ENCODE measurements around the gene CYP1B1. TPM values are rescaled to one million over a fixed set of nuclear protein-coding genes. Genes with fewer than 3 reads are reported as not detected.
"Not testable (repeated sequence)": the region's sequence is repeated elsewhere in the genome, so short reads cannot be mapped to it uniquely, and the experiment has no call there.

The CYP1B1 gene
- total RNA-seq, 2 donors from 2014 or later = 90.3 to 95.7 TPM

GRCh38 chr2:38095079-38095995 is 19.4 kb upstream of the CYP1B1 start:
- H3K36me3 Mint-ChIP-seq = no peaks in the 10 kb centered on the region
- peak overlapping the region in 1 of 2 donors; percentile 62 for H3K27ac Mint-ChIP-seq
- DNase-seq (ENCODE audit: low spot score) = no peak
- no peaks in the 10 kb centered on the region for H3K9me3 Mint-ChIP-seq
- peaks cover 28 to 45% of the 10 kb centered on the region in 2 donors for H3K27me3 Mint-ChIP-seq
- H3K4me3 Mint-ChIP-seq = no peak overlapping the region
- no peak for ATAC-seq
- peaks cover 14 to 18% of the 10 kb centered on the region in 2 donors for H3K4me1 Mint-ChIP-seq (ENCODE audit: low read depth in 2 of 2)

GRCh38 chr2:38093527-38094165 is 17.7 kb upstream of the CYP1B1 start:
- no peak for DNase-seq (ENCODE audit: low spot score)
- Mint-ChIP-seq H3K27me3 (peaks cover 24 to 41% of the 10 kb centered on the region in 2 donors), H3K9me3 (peaks cover 2% of the 10 kb centered on the region), H3K27ac (peak overlapping the region in 1 of 2 donors; percentile 56), H3K4me3 (no peak overlapping the region), H3K4me1 (ENCODE audit: low read depth in 2 of 2) (peaks cover 13 to 14% of the 10 kb centered on the region in 2 donors), H3K36me3 (no peaks in the 10 kb centered on the region)
- peak; percentile 52 to 55 for ATAC-seq

- Mint-ChIP-seq H3K27ac (peak overlapping the region in 1 of 2 donors; percentile 56), H3K4me1 (ENCODE audit: low read depth in 2 of 2) (peaks cover under 1 to 6% of the 10 kb centered on the region in 2 donors), H3K27me3 (peaks cover 18 to 38% of the 10 kb centered on the region in 2 donors), H3K36me3 (no peaks in the 10 kb centered on the region), H3K9me3 (peaks cover 3% of the 10 kb centered on the region), H3K4me3 (peak overlapping the region; percentile 22)
- no peak for DNase-seq (ENCODE audit: low spot score)
- ATAC-seq = peak in 1 of 2 donors; percentile 67
Observed at GRCh38 chr2:38092196-38092902, 16.4 kb upstream of the CYP1B1 start.

- peaks cover 19 to 40% of the 10 kb centered on the region in 2 donors for H3K27me3 Mint-ChIP-seq
- no peaks in the 10 kb centered on the region for H3K36me3 Mint-ChIP-seq
- H3K27ac Mint-ChIP-seq = no peak overlapping the region
- peaks cover 0 to 6% of the 10 kb centered on the region in 2 donors for H3K4me1 Mint-ChIP-seq (ENCODE audit: low read depth in 2 of 2)
- H3K9me3 Mint-ChIP-seq = peaks cover 3% of the 10 kb centered on the region
- DNase-seq (ENCODE audit: low spot score) = no peak
- ATAC-seq = no peak
- no peak overlapping the region for H3K4me3 Mint-ChIP-seq
Observed at GRCh38 chr2:38091760-38092159, 15.8 kb upstream of the CYP1B1 start.

GRCh38 chr2:38090928-38091327 is 15.0 kb upstream of the CYP1B1 start:
- DNase-seq (ENCODE audit: low spot score) = no peak
- H3K4me3 Mint-ChIP-seq = no peak overlapping the region
- no peak for ATAC-seq
- H3K9me3 Mint-ChIP-seq = peaks cover 3% of the 10 kb centered on the region
- peaks cover 0 to 6% of the 10 kb centered on the region in 2 donors for H3K4me1 Mint-ChIP-seq (ENCODE audit: low read depth in 2 of 2)
- no peak overlapping the region for H3K27ac Mint-ChIP-seq
- H3K27me3 Mint-ChIP-seq = peaks cover 21 to 41% of the 10 kb centered on the region in 2 donors
- no peaks in the 10 kb centered on the region for H3K36me3 Mint-ChIP-seq

- not testable (repeated sequence) for H3K36me3 Mint-ChIP-seq; H3K27ac Mint-ChIP-seq; H3K4me3 Mint-ChIP-seq; H3K4me1 Mint-ChIP-seq (ENCODE audit: low read depth in 2 of 2); H3K9me3 Mint-ChIP-seq; ATAC-seq; DNase-seq (ENCODE audit: low spot score)
- peaks cover 23 to 43% of the 10 kb centered on the region in 2 donors for H3K27me3 Mint-ChIP-seq
Observed at GRCh38 chr2:38090212-38090611, 14.3 kb upstream of the CYP1B1 start.

- H3K36me3 Mint-ChIP-seq; H3K4me1 Mint-ChIP-seq (ENCODE audit: low read depth in 2 of 2); ATAC-seq; H3K4me3 Mint-ChIP-seq; H3K27ac Mint-ChIP-seq; DNase-seq (ENCODE audit: low spot score); H3K9me3 Mint-ChIP-seq: not testable (repeated sequence)
- peaks cover 45 to 79% of the 10 kb centered on the region in 2 donors for H3K27me3 Mint-ChIP-seq
Observed at GRCh38 chr2:38085998-38086698, 10.2 kb upstream of the CYP1B1 start.

GRCh38 chr2:38084556-38084955 is 8.6 kb upstream of the CYP1B1 start:
- not testable (repeated sequence) for H3K4me1 Mint-ChIP-seq (ENCODE audit: low read depth in 2 of 2); H3K27ac Mint-ChIP-seq; ATAC-seq; DNase-seq (ENCODE audit: low spot score); H3K36me3 Mint-ChIP-seq; H3K4me3 Mint-ChIP-seq; H3K9me3 Mint-ChIP-seq
- H3K27me3 Mint-ChIP-seq = peaks cover 55 to 91% of the 10 kb centered on the region in 2 donors

GRCh38 chr2:38082727-38083126 is 6.8 kb upstream of the CYP1B1 start:
- H3K4me1 Mint-ChIP-seq (ENCODE audit: low read depth in 2 of 2); H3K9me3 Mint-ChIP-seq; DNase-seq (ENCODE audit: low spot score); H3K4me3 Mint-ChIP-seq; H3K27ac Mint-ChIP-seq; H3K36me3 Mint-ChIP-seq; ATAC-seq: not testable (repeated sequence)
- peaks cover 61 to 86% of the 10 kb centered on the region in 2 donors for H3K27me3 Mint-ChIP-seq

GRCh38 chr2:38080346-38080745 is 4.4 kb upstream of the CYP1B1 start:
- DNase-seq (ENCODE audit: low spot score) = no peak
- Mint-ChIP-seq H3K27me3 (peaks cover 53 to 63% of the 10 kb centered on the region in 2 donors), H3K9me3 (no peaks in the 10 kb centered on the region), H3K27ac (no peak overlapping the region), H3K4me3 (no peak overlapping the region), H3K36me3 (no peaks in the 10 kb centered on the region), H3K4me1 (ENCODE audit: low read depth in 2 of 2) (peaks cover 0 to 5% of the 10 kb centered on the region in 2 donors)
- no peak for ATAC-seq

GRCh38 chr2:38079116-38080052 is 3.4 kb upstream of the CYP1B1 start:
- peaks cover 0 to 5% of the 10 kb centered on the region in 2 donors for H3K4me1 Mint-ChIP-seq (ENCODE audit: low read depth in 2 of 2)
- no peak overlapping the region for H3K27ac Mint-ChIP-seq
- H3K9me3 Mint-ChIP-seq = no peaks in the 10 kb centered on the region
- H3K36me3 Mint-ChIP-seq = no peaks in the 10 kb centered on the region
- no peak for ATAC-seq
- no peak overlapping the region for H3K4me3 Mint-ChIP-seq
- H3K27me3 Mint-ChIP-seq = peaks cover 43 to 53% of the 10 kb centered on the region in 2 donors
- no peak for DNase-seq (ENCODE audit: low spot score)

- DNase-seq (ENCODE audit: low spot score) = no peak
- H3K4me3 Mint-ChIP-seq = peak overlapping the region; percentile 58
- H3K36me3 Mint-ChIP-seq = peaks cover 4% of the 10 kb centered on the region
- no peaks in the 10 kb centered on the region for H3K9me3 Mint-ChIP-seq
- peak overlapping the region in 1 of 2 donors; percentile 70 for H3K27ac Mint-ChIP-seq
- peaks cover 44 to 56% of the 10 kb centered on the region in 2 donors for H3K27me3 Mint-ChIP-seq
- ATAC-seq = no peak
- H3K4me1 Mint-ChIP-seq (ENCODE audit: low read depth in 2 of 2) = peaks cover 6 to 11% of the 10 kb centered on the region in 2 donors
Observed at GRCh38 chr2:38077431-38077769, 1.4 kb upstream of the CYP1B1 start.
